HG03103 (cell line): Measurements from ENCODE around the gene FMNL2.
"Not testable (repeated sequence)": the region's sequence is repeated elsewhere in the genome, so short reads cannot be mapped to it uniquely, and the experiment has no call there.

Experiments used
- ATAC-seq: cut with Tn5 transposase; IDR thresholded peaks from one replicate; pipeline ENCODE4 v1.9.1; 2021; ENCODE audit warnings: low read depth; ENCODE audit not compliant: unreplicated experiment

The FMNL2 gene

GRCh38 chr2:152509772-152510491, 175.0 kb downstream of the FMNL2 start:
- no peak for ATAC-seq

- ATAC-seq, result no peak
These were observed 175.6 kb downstream of the FMNL2 start for GRCh38 chr2:152510621-152511020.

- ATAC-seq, result no peak
These were observed 177.0 kb downstream of the FMNL2 start for GRCh38 chr2:152511981-152512380.

- no peak for ATAC-seq
These were observed 178.1 kb downstream of the FMNL2 start for GRCh38 chr2:152513029-152513428.

DNA sequence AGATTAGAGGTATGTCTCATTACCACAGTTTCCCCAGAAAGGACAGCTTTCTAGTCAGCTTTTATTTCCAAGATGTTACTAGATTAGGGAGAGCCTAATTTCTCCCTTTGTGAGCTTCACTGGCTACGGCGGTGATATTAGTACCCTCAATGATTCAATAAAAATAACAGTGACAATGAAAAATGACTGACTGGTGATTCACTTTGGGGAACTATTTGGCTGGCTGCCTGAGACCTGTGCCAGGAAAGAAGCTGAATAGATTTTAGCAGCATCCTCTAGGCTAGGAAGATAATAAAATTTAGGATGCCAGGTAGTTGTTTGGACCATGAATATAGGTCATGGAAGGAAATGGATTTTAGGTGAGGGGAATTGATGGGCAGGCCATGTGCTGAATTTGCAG, 178.7 kb downstream of the FMNL2 start:
- no peak for ATAC-seq

DNA sequence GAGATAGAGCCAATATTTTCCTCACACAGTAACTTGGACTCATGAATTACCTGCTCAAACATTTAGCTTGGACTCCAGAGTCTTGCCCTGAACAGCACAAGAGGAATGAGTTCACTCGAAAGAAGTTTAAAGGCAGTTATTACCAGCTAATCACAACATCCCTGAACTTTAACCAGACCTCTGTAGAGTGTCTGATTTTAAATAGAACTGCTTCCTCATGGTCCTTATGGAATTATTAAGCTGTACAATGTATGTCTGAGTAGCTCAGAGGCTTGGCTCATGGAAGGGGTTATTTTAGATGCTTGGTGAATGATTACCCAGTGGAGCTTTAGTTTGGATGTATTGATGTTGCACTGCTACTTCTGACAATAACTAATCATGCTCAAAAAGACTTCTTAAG, 183.1 kb downstream of the FMNL2 start:
- no peak for ATAC-seq

GRCh38 chr2:152518641-152519580, 183.9 kb downstream of the FMNL2 start:
- no peak for ATAC-seq

DNA sequence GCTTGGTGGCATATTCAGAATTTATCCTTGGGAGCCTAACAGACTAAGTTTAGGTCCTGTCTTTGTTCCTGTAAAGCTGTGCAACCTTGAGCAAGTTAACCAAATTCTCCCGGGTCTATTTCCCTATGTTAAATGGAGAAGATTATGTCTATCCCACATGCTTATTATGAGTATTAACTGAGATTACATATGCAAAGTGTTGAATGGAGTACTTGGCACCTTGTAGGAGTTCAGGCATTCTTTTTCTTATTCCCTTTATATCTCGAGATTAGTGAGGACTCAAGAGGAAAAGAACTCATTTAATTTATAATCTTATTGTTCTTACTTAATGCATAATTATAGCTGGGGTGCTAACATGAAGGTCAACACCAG, 184.6 kb downstream of the FMNL2 start:
- no peak for ATAC-seq

- ATAC-seq, result no peak
These were observed 185.8 kb downstream of the FMNL2 start for GRCh38 chr2:152520759-152521158.

- ATAC-seq, result not testable (repeated sequence)
These were observed 187.5 kb downstream of the FMNL2 start for GRCh38 chr2:152522446-152522845.

DNA sequence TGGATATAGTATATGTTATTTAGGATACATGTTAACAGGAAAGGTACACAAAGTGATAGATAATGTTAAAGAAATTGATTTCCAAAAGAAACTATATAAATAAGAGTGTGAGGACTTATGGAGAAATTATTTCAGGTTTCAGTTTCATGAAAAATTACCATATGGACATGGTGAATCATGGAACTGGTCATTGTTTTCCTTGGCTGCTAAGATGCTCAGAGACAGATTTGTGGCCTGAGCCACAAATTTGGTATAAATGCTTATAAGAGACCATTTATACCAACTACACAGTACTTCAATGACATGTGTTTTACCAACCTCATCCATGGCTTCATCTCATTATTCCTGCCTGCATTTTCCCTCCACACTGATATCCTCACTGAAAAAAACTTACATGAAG, 188.1 kb downstream of the FMNL2 start:
- no peak for ATAC-seq

GRCh38 chr2:152525277-152525838, 190.4 kb downstream of the FMNL2 start:
- ATAC-seq, result no peak

DNA sequence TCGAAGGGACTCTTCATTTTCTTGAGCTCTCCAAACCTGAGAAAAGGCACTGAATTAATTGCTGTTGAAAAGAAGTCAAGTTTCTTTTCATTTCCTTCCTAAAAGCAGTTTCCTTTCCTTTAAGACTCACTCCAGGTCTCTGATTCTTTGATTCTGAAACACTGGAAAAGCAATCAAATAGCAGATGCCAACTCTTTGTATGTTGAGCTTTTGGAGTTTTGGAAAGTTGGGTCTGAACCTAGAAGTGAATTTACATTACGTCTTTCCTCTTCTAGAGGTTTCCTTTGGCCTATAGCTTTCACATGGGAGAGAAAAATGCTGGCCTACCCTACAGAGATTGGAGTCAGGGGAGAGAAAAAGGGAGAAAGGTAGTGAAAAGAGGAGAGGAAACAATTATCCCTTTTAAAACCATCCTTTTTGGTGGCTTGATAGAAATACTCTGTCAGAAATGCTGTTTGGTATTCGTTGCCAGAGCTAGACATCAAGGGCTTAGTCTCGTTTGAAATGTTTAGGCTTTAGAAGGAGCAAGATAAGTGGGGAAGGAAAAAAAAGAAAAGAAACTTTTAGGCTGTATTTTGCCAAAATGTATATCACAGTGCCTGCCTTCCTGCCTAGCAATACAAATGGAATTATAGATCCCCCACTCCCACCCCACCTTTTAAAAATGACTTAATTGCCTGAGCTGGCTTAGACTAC, 194.6 kb downstream of the FMNL2 start:
- ATAC-seq, result no peak

DNA sequence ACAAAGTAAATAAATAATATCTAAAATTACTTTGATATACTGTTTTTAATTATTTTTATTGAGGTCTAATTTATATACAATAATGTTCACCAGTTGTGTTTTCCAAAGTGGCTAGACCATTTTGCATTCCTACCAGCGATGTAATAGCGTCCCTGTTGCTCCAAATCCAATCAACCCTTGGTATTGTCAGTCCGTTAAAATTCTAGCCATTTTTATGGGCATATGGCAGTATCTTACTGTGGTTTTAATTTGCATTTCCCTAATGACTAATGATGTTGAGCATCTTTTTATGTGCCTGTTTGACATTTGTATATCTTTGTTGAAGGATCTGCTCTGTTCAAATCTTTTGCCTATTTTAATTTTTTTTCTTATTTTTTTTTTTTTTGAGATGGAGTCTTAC, 197.3 kb downstream of the FMNL2 start:
- no peak for ATAC-seq

GRCh38 chr2:152534460-152535135, 199.6 kb downstream of the FMNL2 start:
- ATAC-seq, result no peak

DNA sequence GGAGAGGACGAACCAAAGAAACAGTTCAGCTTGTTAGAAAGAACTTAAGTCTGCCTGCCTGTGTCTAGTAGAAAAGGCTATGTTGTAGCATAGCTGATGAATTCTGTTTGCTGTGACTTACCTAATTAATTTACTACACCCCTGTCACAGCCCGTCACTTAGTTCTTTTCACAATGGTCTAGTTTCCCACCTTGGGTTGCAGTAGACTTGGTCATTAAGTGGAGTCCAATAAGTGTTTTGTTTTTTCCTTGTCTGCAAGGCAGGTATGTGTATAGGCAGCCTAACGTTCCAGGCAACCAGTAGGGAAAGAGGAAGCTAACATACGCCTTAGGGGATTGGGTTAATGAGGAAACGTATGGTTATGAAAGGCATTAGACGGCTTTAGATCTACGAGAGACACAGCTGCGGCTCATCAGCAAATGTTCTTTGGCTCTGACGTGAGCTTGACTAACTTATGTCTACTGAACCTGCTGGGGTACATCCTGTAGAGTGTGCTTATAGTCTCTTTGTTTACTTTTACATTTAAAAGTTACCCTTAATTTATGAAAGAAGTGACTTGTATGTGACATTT, 202.2 kb downstream of the FMNL2 start:
- no peak for ATAC-seq

- ATAC-seq, result no peak
These were observed 204.4 kb downstream of the FMNL2 start for GRCh38 chr2:152539424-152539823.

DNA sequence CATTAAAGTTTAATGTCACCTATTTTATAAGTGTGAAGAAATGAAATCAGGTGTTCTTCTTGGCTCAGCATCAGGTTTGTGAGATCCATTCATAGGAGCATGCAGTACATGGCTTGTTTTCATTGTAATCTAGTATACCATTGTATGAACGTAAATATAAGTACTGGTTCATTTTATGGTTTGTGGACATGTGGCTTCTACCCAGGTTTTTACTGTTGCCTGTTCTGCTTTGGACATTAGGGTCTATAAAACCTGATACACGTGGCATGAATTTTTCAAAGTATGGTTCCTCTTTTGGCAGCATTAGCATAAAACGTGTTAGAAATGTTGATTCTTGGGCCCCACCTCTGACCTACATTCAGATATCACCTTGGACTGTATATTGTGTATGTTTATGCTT, 206.7 kb downstream of the FMNL2 start:
- no peak for ATAC-seq

DNA sequence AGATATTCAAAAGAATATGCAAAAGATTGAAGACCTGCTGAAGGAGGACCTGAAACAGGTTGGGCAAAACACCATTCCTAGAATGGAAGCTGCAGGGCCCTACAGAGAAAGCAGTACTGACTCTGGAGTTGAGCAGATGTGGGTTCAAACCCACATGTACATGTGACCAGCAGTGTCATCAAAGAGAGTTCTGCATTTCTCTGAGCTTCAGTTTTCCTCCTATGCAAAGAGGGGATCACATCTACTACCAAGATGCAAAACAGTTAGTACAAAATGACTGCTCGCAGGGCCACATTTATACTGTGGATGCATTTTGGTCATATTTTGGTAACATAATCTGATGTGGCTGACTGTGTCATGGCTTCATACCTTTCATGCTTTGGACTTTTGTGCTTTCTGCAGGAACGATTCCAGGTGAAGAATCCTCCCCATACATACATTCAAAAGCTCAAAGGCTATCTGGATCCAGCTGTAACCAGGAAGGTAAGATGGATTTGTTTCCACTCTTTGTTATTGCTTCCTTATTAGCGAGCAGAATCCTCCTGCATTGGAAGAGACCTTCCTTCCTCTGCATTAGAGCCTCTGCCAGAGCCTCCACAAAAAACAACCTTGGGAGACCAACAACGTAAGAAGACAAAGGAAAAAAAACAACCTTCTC, 207.5 kb downstream of the FMNL2 start:
- ATAC-seq, result no peak
